GM19372 (cell line): ENCODE data around the gene MAML3.

Source experiments
- ATAC-seq: cut with Tn5 transposase; IDR thresholded peaks from one replicate; pipeline ENCODE4 v1.9.1; 2021; ENCODE audit warnings: mild to moderate bottlenecking, low read depth, moderate library complexity; ENCODE audit not compliant: unreplicated experiment

Gene MAML3

GRCh38 chr4:140049024-140049848, 104.7 kb downstream of the MAML3 start:
- ATAC-seq, result no peak

GRCh38 chr4:140048419-140048995, 105.5 kb downstream of the MAML3 start:
- no peak for ATAC-seq

- ATAC-seq, result no peak
Measured at GRCh38 chr4:140047786-140048185, 106.2 kb downstream of the MAML3 start.

GRCh38 chr4:140047017-140047640, 106.9 kb downstream of the MAML3 start:
- ATAC-seq, result no peak

GRCh38 chr4:140046543-140046942, 107.4 kb downstream of the MAML3 start:
- ATAC-seq, result no peak

GRCh38 chr4:140046016-140046415, 108.0 kb downstream of the MAML3 start:
- no peak for ATAC-seq

GRCh38 chr4:140044337-140044902, 109.6 kb downstream of the MAML3 start:
- ATAC-seq, result no peak

- ATAC-seq, result no peak
Measured at GRCh38 chr4:140042634-140043033, 111.3 kb downstream of the MAML3 start.

GRCh38 chr4:140038031-140038533, 115.9 kb downstream of the MAML3 start:
- ATAC-seq, result no peak

GRCh38 chr4:140037353-140038030, 116.5 kb downstream of the MAML3 start:
- no peak for ATAC-seq

- ATAC-seq, result no peak
Measured at GRCh38 chr4:140031706-140032105, 122.3 kb downstream of the MAML3 start.

GRCh38 chr4:140031061-140031460, 122.9 kb downstream of the MAML3 start:
- ATAC-seq, result no peak

- no peak for ATAC-seq
Measured at GRCh38 chr4:140028676-140029517, 125.1 kb downstream of the MAML3 start.

- no peak for ATAC-seq
Measured at GRCh38 chr4:140028101-140028500, 125.9 kb downstream of the MAML3 start.

- no peak for ATAC-seq
Measured at GRCh38 chr4:140027101-140027500, 126.9 kb downstream of the MAML3 start.

- ATAC-seq, result no peak
Measured at GRCh38 chr4:140025470-140025869, 128.5 kb downstream of the MAML3 start.

- ATAC-seq, result no peak
Measured at GRCh38 chr4:140020457-140021361, 133.3 kb downstream of the MAML3 start.

- ATAC-seq, result no peak
Measured at GRCh38 chr4:140019619-140020347, 134.2 kb downstream of the MAML3 start.
